BJ (cell line): Measurements from ENCODE around the gene TUBGCP2. TPM values are rescaled to one million over a fixed set of nuclear protein-coding genes. Genes with fewer than 3 reads are reported as not detected.

Source experiments
- CTCF ChIA-PET: fragments of 350-600 bp; formaldehyde crosslinking; extraction: SDS; loops from one replicate; lab custom pipeline; 2021; ENCODE audit warnings: antibody characterized with exemption, inconsistent platforms; lab: Yijun Ruan, JAX
- POLR2A ChIA-PET: fragments of 300-600 bp; sonication (Branson Sonifier 250); formaldehyde crosslinking; extraction: SDS; loops from one replicate; lab custom pipeline; 2021; ENCODE audit warnings: antibody characterized with exemption; lab: Charles Lee
- DNase-seq: peaks from one replicate; pipeline ENCODE4 v3.0.0-alpha.2; 2011; ENCODE audit warnings: low read depth
- H3K27me3 ChIP-seq: 2 replicates; pipeline ENCODE4 v1.6.0; 2011; ENCODE audit warnings: low read length; ENCODE audit not compliant: control insufficient read depth, insufficient read depth
- H3K36me3 ChIP-seq: 2 replicates; pipeline ENCODE4 v1.5.1; 2011; ENCODE audit warnings: low read length; ENCODE audit not compliant: control insufficient read depth, insufficient read depth
- H3K4me3 ChIP-seq: 2 replicates; pipeline ENCODE4 v1.5.1; 2011; ENCODE audit warnings: low read depth, mild to moderate bottlenecking, control low read depth, low read length
- polyA plus RNA-seq: library from polyadenylated mRNA; depleted of rRNA; stranded (reverse); fragments of >200 nt; gene quantifications from 2 replicates; pipeline ENCODE4 v1.2.3, GENCODE V29; 2011
- TF ChIP-seq, protein P1 (sequence below): IDR thresholded peaks from 2 replicates; pipeline ENCODE4 v1.5.1; 2011; ENCODE audit warnings: low read depth, mild to moderate bottlenecking, control low read depth, inconsistent platforms, low read length, moderate library complexity; ENCODE audit not compliant: insufficient read depth

TUBGCP2 gene
- polyA plus RNA-seq, 1 experiment, result 55.8 TPM

DNA sequence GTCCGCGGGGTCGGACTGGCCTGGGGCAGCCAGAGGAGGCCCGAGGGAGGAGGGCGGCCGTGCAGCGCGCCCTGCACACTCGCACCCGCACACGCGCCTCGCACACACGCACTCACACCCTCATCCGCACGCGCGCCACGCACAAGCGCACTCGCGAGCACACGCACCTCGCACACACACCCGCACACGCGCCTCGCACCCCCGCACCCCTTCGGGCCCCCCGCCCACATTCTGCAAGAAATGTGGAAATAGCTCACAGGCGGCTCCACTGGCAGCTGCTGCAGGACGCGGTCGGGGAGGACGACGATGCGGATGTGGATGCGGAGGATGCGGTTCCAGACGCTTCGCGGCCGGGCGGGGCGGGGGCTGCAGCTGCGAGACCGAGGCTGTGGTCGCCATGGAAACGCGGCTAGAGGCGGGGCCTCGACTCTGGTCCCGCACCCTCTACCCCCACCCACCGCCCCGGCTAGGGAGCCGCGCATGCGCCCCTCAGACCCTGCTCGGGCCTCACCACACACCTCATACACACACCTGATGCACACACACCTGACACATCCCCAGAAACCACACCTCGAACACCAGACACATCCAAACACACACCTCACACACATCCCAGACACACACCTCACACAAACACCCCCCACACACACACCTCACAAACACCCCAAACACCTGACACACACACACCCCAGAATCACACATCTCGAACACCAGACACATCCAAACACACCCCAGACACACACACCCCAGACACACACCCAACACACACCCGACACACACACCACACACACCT, 28.1 kb upstream of the TUBGCP2 start, which contains the start of gene CALY:
Gene CALY, minus strand, starts transcription at position 320 of the 793 bp plus-strand sequence. CDS start 7,907 bp downstream, outside the sequence.
- TF ChIP-seq, protein P1, sequence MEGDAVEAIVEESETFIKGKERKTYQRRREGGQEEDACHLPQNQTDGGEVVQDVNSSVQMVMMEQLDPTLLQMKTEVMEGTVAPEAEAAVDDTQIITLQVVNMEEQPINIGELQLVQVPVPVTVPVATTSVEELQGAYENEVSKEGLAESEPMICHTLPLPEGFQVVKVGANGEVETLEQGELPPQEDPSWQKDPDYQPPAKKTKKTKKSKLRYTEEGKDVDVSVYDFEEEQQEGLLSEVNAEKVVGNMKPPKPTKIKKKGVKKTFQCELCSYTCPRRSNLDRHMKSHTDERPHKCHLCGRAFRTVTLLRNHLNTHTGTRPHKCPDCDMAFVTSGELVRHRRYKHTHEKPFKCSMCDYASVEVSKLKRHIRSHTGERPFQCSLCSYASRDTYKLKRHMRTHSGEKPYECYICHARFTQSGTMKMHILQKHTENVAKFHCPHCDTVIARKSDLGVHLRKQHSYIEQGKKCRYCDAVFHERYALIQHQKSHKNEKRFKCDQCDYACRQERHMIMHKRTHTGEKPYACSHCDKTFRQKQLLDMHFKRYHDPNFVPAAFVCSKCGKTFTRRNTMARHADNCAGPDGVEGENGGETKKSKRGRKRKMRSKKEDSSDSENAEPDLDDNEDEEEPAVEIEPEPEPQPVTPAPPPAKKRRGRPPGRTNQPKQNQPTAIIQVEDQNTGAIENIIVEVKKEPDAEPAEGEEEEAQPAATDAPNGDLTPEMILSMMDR, result no peak
- H3K4me3 ChIP-seq, result peak within 1 kb of the TSS; percentile 36
- no peaks in the 10 kb centered on the region for H3K36me3 ChIP-seq
- H3K27me3 ChIP-seq, result peaks cover 24% of the 10 kb centered on the region
- no peak for DNase-seq
- POLR2A ChIA-PET, result no interaction called here
- CTCF ChIA-PET, result no interaction called here

DNA sequence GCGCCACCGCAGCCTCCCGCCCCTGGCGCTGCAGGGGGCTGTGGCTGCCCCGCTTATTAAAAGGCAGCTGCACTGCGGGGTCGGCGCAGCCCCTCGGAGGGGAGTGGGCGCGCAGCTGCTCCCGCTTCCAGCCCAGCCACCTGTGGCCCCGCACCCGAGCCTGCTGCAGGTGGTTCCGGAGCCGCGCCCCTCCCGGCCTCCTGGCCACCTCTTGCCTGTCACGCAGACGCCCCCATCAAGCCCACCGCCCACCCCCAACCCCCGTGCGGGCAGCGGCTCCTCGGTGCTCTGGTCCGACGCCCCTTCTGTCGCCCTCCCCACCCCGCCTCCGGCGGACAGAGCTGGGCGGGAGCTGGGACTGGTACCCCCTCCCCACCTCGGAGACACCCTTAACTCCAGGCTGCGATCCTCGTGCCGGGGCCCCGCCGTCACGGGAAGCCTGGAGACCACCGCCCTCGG, 27.5 kb upstream of the TUBGCP2 start:
- ChIA-PET CTCF (no interaction called here), POLR2A (no interaction called here)
- H3K27me3 ChIP-seq, result peaks cover 23% of the 10 kb centered on the region
- no peak overlapping the region for H3K4me3 ChIP-seq
- TF ChIP-seq, protein P1, result no peak
- no peak for DNase-seq
- H3K36me3 ChIP-seq, result no peaks in the 10 kb centered on the region

DNA sequence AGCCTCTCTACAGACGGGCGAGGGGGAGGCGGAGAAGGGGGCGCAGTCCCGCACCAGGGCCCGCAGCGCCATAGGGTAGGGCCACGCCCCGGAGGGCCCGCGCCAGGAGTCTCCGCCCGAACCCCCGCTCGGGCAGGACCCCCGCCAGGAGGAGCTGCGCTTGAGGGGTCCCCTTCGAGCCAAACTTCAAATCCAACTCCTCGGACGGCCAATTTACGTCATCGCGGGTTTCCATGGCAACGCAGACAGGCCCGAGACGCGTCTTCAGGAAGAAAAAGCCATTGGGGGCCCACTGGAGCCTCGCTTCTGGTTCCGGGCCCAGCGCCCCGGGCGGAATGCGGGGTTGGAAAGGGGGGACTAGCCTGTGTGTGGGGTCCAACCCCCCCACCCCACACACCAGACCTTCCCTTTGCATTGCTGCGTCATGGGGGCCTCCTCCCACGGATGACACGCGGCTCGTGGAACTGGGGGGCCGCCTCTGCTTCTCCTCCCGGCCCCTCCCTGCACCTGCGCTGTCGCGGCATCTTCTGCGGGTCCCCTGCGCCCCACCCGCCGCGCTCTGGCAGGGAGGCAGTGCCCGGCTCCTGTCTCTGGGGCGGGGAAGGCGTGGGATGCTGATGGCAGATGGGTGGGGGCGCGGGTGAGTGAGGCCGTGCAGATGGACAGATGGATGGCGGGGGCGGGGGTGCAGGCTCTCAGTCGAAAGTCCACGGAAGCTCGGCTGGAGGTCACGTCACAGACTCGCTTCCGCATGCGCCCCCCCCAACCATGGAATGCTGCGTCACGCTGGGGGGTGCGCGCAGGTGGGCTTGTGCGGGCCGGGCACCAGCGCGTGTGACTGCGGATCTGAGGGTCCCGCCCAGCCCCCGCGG, 26.8 kb upstream of the TUBGCP2 start:
- POLR2A ChIA-PET, result no interaction called here

DNA sequence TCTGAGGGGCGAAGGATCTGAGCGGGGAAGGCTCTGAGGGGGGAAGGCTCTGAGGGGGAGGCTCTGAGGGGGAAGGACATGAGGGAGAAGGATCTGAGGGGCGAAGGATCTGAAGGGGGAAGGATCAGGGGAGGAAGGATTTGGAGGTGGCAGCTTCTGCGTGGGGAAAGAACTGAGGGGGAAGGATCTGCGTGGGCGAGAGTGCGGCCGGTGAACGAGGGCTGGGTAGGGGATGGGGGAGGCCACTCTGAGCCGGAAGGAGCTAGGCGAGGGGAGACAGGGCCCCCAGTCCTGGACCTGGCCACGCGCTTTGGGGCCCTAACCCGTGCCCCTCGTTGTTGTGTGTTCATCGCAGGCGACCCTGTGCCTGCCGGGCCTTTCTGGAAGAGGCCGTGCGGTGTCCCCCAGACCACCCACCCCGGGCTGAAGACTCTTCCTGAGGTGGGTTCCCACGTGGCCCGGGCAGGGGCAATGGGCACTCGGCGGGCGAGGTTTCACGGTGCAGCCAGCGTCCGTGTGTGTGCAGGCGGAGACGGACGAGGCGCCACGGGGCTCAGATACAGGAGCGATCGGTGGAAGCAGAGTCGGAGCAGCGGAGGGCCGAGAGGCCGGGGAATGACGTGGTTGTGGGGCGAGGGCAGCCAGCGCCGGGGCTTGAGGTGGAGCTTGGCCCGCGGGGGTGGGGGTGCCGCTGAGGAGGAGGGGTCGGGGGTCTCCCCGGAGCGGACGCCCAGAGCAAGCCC, 26.0 kb upstream of the TUBGCP2 start:
- Histone ChIP-seq H3K36me3 (no peaks in the 10 kb centered on the region), H3K4me3 (peak overlapping the region; percentile 36), H3K27me3 (peaks cover 25% of the 10 kb centered on the region)
- ChIA-PET CTCF (no interaction called here), POLR2A (no interaction called here)
- TF ChIP-seq, protein P1, result no peak
- no peak for DNase-seq

More for the DNA sequence above, 26.8 kb upstream of the TUBGCP2 start:
- CTCF ChIA-PET, result no interaction called here
- Histone ChIP-seq H3K4me3 (peak overlapping the region; percentile 36), H3K27me3 (peaks cover 25% of the 10 kb centered on the region), H3K36me3 (no peaks in the 10 kb centered on the region)
- DNase-seq, result no peak
- TF ChIP-seq, protein P1, result no peak
